ENCODE measurements around the gene ITPRID2.

Gene ITPRID2

DNA sequence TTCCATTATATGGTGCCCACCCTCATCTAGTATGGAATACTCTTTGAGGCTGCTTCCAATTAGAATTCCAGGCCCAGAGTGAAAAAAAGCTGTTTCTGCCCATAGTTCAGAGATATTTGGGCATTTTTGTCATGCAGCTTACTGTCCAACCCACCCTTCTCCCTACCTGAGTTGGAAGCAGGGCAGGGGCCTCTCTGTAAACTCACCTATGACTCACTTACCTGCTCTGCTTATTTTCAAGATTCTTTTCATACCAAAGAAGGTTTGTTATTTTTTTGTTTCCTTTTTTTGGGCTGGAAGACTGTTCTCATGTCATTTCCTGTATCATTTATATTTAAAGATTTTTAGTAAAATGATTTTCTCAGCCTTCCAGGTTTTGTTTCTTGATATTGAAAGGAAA, 55.7 kb downstream of the ITPRID2 start:
- no peak overlapping the region for H3K27ac ChIP-seq
- no peak overlapping the region for H3K4me2 ChIP-seq (ENCODE audit: low read length)
- no peak overlapping the region for H3K9ac ChIP-seq
- H3K79me2 ChIP-seq: no peaks in the 10 kb centered on the region
- TF ChIP-seq, protein P1, sequence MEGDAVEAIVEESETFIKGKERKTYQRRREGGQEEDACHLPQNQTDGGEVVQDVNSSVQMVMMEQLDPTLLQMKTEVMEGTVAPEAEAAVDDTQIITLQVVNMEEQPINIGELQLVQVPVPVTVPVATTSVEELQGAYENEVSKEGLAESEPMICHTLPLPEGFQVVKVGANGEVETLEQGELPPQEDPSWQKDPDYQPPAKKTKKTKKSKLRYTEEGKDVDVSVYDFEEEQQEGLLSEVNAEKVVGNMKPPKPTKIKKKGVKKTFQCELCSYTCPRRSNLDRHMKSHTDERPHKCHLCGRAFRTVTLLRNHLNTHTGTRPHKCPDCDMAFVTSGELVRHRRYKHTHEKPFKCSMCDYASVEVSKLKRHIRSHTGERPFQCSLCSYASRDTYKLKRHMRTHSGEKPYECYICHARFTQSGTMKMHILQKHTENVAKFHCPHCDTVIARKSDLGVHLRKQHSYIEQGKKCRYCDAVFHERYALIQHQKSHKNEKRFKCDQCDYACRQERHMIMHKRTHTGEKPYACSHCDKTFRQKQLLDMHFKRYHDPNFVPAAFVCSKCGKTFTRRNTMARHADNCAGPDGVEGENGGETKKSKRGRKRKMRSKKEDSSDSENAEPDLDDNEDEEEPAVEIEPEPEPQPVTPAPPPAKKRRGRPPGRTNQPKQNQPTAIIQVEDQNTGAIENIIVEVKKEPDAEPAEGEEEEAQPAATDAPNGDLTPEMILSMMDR (IDR thresholded peaks at IDR 0.05): no peak
- H3K4me1 ChIP-seq: no peaks in the 10 kb centered on the region
- H2AFZ ChIP-seq: no peak overlapping the region
- H3K36me3 ChIP-seq (ENCODE audit: control insufficient read depth, insufficient read depth, low read length): no peaks in the 10 kb centered on the region
- no peaks in the 10 kb centered on the region for H3K27me3 ChIP-seq (ENCODE audit: control insufficient read depth, insufficient read depth, low read length)
- H3K9me3 ChIP-seq (ENCODE audit: control insufficient read depth, low read length): no peaks in the 10 kb centered on the region
- no peak overlapping the region for H3K4me3 ChIP-seq (ENCODE audit: low read depth, low read length)

GRCh38 chr2:181948227-181948626, 56.7 kb downstream of the ITPRID2 start:
- no peak overlapping the region for H3K9ac ChIP-seq
- H3K79me2 ChIP-seq: no peaks in the 10 kb centered on the region
- H3K4me2 ChIP-seq (ENCODE audit: low read length): no peak overlapping the region
- TF ChIP-seq, protein P1 (IDR thresholded peaks at IDR 0.05): no peak
- H3K36me3 ChIP-seq (ENCODE audit: control insufficient read depth, insufficient read depth, low read length): no peaks in the 10 kb centered on the region
- no peaks in the 10 kb centered on the region for H3K9me3 ChIP-seq (ENCODE audit: control insufficient read depth, low read length)
- no peak overlapping the region for H3K4me3 ChIP-seq (ENCODE audit: low read depth, low read length)
- no peaks in the 10 kb centered on the region for H3K4me1 ChIP-seq
- H3K27ac ChIP-seq: no peak overlapping the region
- no peaks in the 10 kb centered on the region for H3K27me3 ChIP-seq (ENCODE audit: control insufficient read depth, insufficient read depth, low read length)
- H2AFZ ChIP-seq: no peak overlapping the region

GRCh38 chr2:181949047-181949446, 57.5 kb downstream of the ITPRID2 start:
- no peaks in the 10 kb centered on the region for H3K79me2 ChIP-seq
- no peaks in the 10 kb centered on the region for H3K4me1 ChIP-seq
- H3K9ac ChIP-seq: no peak overlapping the region
- no peak overlapping the region for H3K4me3 ChIP-seq (ENCODE audit: low read depth, low read length)
- no peaks in the 10 kb centered on the region for H3K36me3 ChIP-seq (ENCODE audit: control insufficient read depth, insufficient read depth, low read length)
- TF ChIP-seq, protein P1 (IDR thresholded peaks at IDR 0.05): no peak
- no peaks in the 10 kb centered on the region for H3K9me3 ChIP-seq (ENCODE audit: control insufficient read depth, low read length)
- no peaks in the 10 kb centered on the region for H3K27me3 ChIP-seq (ENCODE audit: control insufficient read depth, insufficient read depth, low read length)
- no peak overlapping the region for H2AFZ ChIP-seq
- no peak overlapping the region for H3K4me2 ChIP-seq (ENCODE audit: low read length)
- no peak overlapping the region for H3K27ac ChIP-seq

DNA sequence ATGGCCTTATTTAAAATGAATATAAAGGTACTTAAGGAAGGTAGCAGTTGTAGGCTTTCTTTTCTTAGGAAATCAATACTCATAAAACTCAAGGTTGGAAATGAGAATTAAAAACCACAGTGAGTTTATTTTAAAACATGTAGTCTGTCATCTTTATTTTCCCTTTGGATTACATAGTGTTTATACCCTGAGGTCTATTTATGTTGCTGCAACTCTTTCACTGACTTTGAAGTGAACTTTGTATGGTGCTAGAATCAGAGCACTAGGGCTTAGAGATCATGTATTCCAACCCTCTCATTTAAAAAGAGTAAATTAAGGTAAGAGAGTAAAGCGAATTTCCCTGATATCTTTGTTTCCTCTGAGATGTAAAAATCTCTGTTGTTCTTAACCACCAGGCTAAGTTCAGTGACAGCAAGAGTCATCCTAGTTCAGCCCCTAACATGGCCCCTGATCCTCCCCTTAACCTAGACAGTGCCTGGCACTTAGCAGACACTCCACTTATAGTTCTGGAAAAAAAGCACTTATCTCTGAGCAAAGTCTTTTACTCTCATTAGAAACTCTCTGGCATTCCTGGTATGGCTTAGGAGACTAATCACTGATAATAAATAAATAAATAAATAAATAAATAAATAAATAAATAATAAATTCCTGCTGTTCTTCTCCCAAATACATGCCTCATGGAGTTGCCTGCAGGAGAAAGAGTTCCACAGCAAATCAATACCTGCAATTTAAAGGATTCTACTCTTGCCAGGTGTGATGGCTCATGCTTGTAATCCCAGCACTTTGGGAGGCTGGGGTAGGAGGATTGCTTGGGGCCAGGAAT, 61.1 kb downstream of the ITPRID2 start:
- no peak overlapping the region for H3K9ac ChIP-seq

More for the DNA sequence above, 61.1 kb downstream of the ITPRID2 start:
- Histone ChIP-seq H3K36me3 (ENCODE audit: control insufficient read depth, insufficient read depth, low read length) (no peaks in the 10 kb centered on the region), H3K27me3 (ENCODE audit: control insufficient read depth, insufficient read depth, low read length) (no peaks in the 10 kb centered on the region), H3K4me3 (ENCODE audit: low read depth, low read length) (no peak overlapping the region), H3K27ac (no peak overlapping the region), H2AFZ (no peak overlapping the region), H3K9me3 (ENCODE audit: control insufficient read depth, low read length) (no peaks in the 10 kb centered on the region), H3K4me2 (ENCODE audit: low read length) (no peak overlapping the region), H3K79me2 (no peaks in the 10 kb centered on the region), H3K4me1 (no peaks in the 10 kb centered on the region)
- TF ChIP-seq, protein P1 (IDR thresholded peaks at IDR 0.05): no peak
